Pulmonary artery endothelial cell (primary cell): ENCODE results near the gene GNB4. TPM values are rescaled to one million over a fixed set of nuclear protein-coding genes. Genes with fewer than 3 reads are reported as not detected.

ENCODE experiments used
- DNase-seq: peaks from one replicate; pipeline ENCODE4 v3.0.0-alpha.2; 2011; ENCODE audit warnings: low read depth, low spot score
- total RNA-seq: library from RNA; depleted of rRNA; stranded (reverse); fragments of >200 nt; gene quantifications from 2 replicates; pipeline ENCODE4 v1.2.3, GENCODE V29; 2014

Gene GNB4
- 97.3 and 105 TPM in 2 replicates for total RNA-seq

GRCh38 chr3:179451265-179452175 lies at the start of gene GNB4:
Gene GNB4 (minus strand): TSS chr3:179451470. CDS start chr3:179426200, 25,270 bp downstream.
- DNase-seq: peak; percentile 79

DNA sequence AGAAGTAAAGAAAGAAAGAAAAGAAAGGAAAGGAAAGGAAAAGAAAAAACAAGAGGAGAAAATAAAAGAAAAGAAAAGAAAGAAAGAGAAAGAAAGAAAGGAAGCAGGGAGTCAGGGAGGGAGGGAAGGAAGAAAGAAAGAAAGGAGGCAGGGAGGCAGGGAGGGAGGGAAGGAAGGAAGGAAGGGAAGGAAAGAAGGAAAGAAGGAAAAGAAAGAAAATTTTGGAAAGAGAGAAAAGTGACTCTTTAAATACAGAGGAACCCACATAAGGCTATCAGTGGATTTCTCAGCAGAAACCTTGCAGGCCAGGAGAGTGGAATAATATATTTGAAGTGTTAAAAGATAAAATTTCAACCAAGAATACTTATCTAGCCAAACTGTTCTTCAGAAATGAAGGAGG lies 44.2 kb upstream of the GNB4 start:
- DNase-seq: no peak

DNA sequence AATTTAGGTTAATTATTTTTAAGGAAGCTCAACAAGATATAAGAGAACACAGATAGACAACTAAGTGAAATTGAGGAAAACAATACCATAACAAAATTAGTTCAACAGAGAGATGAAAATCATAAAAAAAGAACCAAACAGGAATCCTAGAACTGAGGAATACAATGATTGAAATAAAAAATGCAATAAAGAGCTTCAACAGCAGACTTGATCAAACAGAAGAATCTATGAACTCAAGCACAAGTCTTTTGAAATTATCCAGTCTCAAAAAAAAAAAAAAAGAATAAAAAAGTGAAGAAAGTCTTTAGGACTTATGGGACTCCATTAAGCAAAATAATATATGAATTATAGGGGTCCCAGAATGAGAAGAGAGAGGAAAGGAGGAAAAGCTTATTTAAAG lies 42.0 kb upstream of the GNB4 start:
- no peak for DNase-seq

- DNase-seq: no peak
Observed at GRCh38 chr3:179488213-179488612, 36.9 kb upstream of the GNB4 start.

- DNase-seq: no peak
Observed at GRCh38 chr3:179486806-179487205, 35.5 kb upstream of the GNB4 start.

DNA sequence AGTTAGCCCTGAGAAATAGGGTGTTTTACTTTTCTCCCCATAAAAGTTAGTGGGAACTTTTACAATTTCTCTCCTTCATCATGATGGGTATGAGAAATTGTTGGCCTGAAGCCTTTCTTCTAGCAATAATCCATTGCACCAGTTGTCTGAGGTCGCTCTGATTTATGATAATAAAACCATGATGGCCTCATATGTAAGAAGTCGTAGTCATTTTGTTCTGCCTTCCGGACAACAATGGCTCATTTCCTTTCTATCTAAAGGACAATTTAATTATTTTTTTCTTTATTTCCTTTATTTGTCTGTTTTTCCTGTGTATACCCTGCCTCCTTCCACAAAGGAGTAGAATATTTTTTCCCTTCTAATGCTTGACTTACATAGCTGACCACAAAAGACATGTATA lies 31.6 kb upstream of the GNB4 start:
- DNase-seq: peak; percentile 41

DNA sequence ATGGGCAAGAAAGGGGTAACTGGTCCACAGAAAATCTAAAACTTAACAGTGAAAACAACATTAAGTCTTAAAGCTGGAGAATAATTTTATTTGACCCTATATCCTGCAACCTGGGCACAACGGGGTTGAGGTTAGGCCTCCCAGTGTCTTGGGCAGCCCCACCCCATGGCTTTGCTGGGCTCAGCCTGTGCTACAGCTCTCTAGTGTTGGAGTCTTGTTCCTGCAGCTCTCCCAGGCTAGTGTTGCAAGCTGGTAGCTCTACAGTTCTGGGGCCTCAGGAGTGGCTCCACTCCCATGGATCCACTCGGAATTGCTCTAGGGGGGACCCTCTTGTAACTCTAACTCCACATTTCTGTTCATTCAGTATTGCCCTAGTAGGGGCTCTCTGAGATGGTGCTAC lies 24.9 kb upstream of the GNB4 start:
- DNase-seq: no peak

GRCh38 chr3:179474480-179474879 lies 23.2 kb upstream of the GNB4 start:
- no peak for DNase-seq

DNA sequence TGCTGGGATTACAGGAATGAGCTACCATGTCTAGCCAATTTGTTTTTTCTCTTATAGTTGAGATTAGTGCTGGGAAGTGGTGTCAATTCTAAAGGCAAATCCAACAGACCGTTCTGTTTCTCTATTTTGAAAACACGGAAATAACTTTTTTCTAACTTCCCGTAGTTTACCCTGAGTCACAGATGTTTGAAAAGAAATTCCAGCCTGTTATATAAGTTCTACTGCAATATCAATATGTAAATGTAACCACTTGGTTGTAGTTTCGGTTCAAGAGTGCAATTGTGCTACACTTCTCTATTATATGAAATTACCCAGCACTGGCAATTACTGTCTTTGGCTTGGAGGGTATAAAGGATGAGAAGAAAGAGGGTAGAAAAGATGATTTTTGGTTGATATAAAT lies 22.3 kb upstream of the GNB4 start:
- DNase-seq: peak; percentile 35

- DNase-seq: no peak
Observed at GRCh38 chr3:179464323-179465092, 13.2 kb upstream of the GNB4 start.

DNA sequence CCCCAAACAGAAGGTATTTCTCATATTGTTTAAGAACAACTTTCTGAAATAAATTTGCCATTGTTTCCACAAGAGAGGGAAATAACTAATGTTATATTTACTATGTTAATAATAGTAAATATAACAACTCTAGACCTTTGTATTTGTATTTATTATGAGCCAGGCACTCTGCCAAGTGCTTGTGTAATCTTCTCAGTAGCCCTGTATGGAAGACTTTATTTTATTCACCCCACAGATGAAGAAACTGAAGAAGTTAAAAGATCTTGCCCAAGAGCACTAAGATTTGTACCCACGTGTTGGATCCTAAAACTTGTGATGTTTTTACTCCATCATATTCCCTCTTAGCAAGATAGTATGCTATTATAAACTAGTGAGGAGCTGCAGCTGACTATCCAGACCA lies 12.0 kb upstream of the GNB4 start:
- no peak for DNase-seq

DNA sequence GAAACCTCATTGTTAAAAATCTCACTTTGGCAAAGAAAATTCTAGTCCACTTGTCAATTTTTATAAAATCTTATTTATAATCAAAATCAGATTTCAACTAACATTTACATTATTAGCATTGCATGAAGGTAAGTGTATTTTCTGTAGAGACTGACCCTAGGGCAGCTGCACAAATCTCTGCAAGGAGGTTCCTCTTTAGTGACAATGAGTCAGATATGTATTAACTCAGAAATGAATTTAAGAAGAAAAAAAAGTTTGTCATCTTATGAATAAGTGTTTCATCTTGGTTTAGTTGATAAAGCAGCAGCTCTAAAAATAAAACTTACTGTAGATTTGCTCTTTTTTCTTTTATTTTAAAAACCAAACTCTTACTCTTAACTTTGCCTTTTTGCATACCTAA lies 9.0 kb upstream of the GNB4 start:
- no peak for DNase-seq

- DNase-seq: no peak
Observed at GRCh38 chr3:179455954-179456353, 4.7 kb upstream of the GNB4 start.

DNA sequence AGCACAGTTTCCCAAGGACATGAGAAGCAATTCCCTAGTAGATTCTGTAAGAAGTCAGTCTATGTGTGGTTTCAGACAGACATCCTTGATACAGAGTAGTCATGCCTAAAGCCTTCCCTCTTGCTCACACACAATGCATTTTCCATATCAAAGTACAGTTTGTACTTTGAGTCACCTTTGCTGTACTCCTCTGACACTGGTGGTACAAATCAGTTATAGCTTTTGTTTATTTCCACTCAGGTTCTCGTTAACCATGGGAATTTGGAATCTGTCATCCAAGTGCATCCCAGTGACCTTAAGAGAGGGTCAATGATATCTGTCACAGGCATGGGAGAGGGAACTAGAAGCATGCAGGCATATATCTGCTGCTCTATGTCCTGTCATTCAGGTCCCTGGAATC lies 3.6 kb upstream of the GNB4 start:
- DNase-seq: no peak

DNA sequence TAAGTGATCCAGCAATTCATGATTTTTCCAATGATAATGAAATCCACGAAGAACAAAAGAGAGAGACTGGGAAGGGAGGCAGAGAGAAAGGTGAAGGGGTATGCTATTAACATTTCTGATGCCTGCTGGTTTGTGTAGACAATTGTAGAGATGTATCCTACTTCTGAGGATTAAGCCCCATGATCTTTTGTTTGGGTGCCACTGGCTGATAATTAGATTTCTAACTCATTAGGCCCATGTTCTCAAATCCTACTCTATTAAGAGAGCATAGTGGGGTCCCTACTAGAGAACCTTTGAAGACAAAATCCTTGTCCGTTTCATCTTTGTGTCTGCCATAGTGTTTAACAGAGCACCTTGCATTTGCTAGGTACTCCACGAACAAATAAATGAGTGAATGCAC lies 2.7 kb upstream of the GNB4 start:
- DNase-seq: no peak

- no peak for DNase-seq
Observed at GRCh38 chr3:179452872-179453271, 1.6 kb upstream of the GNB4 start.

GRCh38 chr3:179452176-179452564 lies 900 bp upstream of the GNB4 start:
- DNase-seq: peak; percentile 30

DNA sequence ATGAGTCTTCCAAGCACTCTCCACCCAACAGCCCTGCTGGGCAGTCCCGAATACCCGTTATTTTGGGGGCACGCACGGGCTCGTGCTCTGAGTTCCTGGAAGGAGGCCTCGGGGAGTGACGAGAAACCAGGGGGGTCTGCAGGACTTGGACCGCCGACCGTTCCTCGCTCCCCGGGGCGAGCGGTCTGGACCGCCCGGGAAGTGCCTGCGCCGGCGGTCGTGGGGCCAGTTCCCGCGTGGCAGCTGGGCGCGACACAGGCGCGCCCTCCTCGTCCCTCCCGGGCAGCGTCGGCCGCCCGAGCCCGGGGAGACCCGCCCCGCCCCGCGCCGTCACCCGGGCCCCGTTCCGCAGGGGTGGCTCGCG lies 387 bp downstream of the GNB4 start:
- DNase-seq: no peak

GRCh38 chr3:179450261-179450701 lies 989 bp downstream of the GNB4 start:
- DNase-seq: no peak

DNA sequence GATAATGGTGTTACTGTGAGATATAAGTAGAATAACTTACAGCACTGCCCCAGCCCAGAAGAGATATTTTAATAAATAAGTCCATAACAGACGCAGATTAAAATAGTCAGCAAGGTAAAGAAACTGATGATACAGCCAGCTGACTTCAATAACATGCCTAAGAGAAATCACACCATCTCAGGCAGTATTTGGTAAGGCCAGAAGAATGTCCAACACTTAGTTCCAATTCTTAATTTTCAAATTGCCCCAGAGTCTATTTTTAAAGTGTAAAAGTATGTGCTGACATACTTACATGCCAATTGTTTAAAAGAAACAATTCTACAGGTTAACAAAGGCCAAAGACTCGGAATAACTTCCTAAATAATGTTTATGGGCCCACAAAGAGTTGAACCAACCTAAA lies 1.6 kb downstream of the GNB4 start:
- DNase-seq: no peak

DNA sequence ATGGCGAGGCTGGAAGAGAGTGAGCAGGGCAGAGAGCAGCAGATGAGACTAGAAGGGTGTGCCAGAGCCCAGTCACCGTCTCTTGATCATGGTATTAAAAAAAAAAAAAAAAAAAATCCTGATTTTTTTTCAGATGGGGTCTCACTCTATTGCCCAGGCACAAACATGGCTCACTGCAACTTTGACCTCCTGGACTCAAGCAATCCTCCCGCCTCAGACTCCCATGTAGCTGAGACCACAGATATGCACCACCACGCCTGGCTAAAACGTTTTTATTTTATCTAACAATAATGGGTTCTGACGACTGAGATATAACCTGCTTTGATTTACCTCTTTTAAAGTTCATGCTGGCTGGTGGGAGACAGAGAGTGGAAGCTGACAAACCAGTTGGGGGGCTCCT lies 4.0 kb downstream of the GNB4 start:
- no peak for DNase-seq

- no peak for DNase-seq
Observed at GRCh38 chr3:179446501-179446900, 4.8 kb downstream of the GNB4 start.

DNA sequence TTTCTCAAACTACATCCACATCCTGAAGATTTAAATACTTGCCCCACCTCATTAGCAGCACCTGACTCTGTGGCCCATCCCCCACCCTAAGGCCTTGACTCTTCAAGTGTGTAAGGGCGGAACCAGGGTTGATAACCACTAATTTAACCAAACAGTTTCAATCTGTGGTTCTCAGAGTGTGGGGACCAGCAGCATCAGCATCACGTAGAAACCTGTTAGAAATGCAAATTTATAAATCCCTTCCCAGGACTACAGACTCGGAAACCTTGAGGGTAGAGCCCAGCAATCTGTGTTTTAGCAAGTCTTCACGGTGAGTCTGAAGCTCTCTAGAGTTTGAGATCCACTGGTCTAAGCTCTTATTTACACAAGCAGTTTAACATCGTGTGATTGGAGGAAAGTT lies 12.4 kb downstream of the GNB4 start:
- DNase-seq: no peak
